Left renal pelvis (tissue), 4 donors: ENCODE measurements around the gene HS6ST3. TPM values are rescaled to one million over a fixed set of nuclear protein-coding genes. Genes with fewer than 3 reads are reported as not detected.

Source experiments
- DNase-seq, 4 donors: peaks; one replicate each; pipeline ENCODE4 v3.0.0-alpha.2; 2013; ENCODE audit warnings: low read depth in 4 of 4, low spot score in 3 of 4
- polyA plus RNA-seq, 4 donors: library from polyadenylated mRNA; unstranded; fragments of 120-200 nt; gene quantifications; one replicate each; pipeline ENCODE4 v1.2.1, GENCODE V29; 2013; ENCODE audit not compliant: insufficient read length in 4 of 4

HS6ST3 gene
- polyA plus RNA-seq, 4 donors, result 2.6 to 5.4 (median 4.3) TPM

- no peak for DNase-seq
Observed at GRCh38 chr13:96198038-96198437, 108.1 kb downstream of the HS6ST3 start.

GRCh38 chr13:96199315-96199714 is 109.4 kb downstream of the HS6ST3 start:
- no peak for DNase-seq

- DNase-seq, result no peak
Observed at GRCh38 chr13:96200810-96201209, 110.9 kb downstream of the HS6ST3 start.

GRCh38 chr13:96202315-96202714 is 112.4 kb downstream of the HS6ST3 start:
- DNase-seq, result no peak

GRCh38 chr13:96203471-96203870 is 113.6 kb downstream of the HS6ST3 start:
- no peak for DNase-seq

DNA sequence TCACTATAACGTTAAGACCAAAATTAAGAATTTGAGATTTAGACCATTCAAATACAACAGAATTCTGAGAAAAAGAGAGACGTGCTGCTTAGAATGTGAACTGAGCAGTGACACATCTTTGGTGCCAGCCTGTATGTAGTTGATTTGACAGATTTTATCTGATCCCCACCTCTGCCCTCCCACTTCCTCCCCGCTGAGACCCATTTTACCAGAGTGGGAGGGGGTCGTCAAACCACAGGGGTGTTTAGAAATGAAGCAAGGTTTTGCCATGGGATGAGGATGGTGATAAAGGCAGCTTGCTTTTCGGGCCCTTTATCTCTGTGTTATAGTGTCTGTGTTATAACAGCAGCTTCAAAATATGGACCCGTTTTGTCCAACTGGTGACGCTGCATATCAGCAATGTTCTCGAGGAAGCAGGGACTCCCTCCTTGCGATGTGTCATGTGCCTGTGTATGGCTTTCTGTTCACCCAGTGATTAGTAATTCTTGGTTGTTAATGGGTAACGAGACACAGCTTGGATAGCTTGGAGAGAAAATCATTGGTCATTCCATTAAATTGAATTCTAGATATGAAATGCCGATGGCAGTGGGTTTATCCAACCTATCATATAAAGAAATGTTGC is 125.0 kb downstream of the HS6ST3 start:
- no peak for DNase-seq

DNA sequence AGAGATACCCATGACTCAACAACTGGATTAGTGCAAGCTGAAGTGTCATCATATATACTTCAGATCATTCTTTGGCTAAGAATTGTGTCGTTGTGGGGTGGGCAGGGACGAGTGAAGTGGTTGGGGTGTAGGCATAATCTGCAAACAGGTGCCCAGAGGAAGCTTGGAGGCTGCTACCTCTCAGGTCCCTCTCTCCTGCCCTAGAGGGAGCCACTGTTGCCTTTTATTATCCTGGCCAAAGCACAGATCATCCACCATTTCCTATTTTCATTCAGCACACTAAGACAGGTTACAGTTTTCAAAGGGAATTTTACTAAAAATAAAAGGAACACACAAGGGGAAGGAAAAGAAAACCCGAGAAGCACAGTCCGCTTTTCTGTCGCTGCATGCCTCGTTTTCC is 126.6 kb downstream of the HS6ST3 start:
- DNase-seq, result no peak

GRCh38 chr13:96218475-96218874 is 128.6 kb downstream of the HS6ST3 start:
- no peak for DNase-seq

GRCh38 chr13:96221471-96221870 is 131.6 kb downstream of the HS6ST3 start:
- DNase-seq, result no peak

DNA sequence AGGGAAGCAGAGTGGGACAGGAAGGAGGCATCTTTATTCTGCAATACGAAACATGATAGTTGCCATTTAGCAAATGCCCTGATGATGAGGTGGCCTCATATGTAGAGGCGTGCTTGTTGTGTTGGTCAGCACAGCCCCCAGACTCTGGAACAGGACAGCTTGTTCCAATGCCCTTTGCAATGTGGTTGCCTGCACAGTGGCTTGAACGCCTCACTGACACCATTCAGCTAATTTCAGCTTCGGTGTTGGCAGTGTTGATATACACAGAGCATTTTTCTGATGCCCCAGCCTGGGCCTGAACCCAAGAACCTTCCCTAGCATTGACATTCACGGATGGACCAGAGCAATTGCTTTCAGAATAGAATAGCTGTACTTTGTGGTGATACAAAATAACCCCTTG is 133.3 kb downstream of the HS6ST3 start:
- DNase-seq, result no peak

DNA sequence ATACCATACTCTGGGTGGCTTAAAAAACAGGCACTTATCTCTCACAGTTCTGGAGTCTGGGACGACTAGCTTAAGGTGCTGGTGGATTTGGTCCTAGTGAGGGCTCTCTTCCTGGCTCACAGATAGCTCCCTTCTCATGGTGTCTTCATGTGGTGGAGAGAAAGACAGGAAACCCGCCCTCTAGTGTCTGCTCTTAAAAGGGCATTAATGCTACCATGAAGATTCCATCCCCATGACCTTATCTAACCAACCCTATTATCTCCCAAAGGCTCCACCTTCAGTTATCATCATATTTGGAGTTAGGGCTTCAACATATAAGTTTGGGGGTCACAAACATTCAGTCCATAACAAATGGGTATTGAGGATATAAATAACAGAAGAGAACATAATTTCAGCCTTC is 139.4 kb downstream of the HS6ST3 start:
- no peak for DNase-seq

- DNase-seq, result no peak
Observed at GRCh38 chr13:96238241-96238640, 148.3 kb downstream of the HS6ST3 start.

GRCh38 chr13:96238861-96239260 is 149.0 kb downstream of the HS6ST3 start:
- DNase-seq, result no peak

DNA sequence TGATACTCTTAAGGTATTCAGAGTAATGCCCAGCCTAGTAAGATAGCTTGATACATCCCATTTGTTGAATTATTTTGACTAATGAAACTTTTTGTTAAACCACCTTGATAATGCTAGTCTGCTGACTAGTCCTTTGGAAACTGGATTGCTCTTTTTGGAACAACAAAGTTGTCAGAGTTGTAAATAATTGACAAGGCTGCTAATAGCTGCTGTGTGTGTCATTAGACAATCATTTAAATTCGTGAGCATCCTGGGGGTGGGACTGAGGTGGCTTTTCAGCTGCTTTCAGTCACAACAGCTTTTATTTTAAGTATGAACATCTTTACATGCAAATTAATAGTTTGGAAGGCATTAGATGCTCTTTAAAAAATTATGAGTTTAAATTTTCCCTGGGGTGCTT is 153.5 kb downstream of the HS6ST3 start:
- no peak for DNase-seq

GRCh38 chr13:96248103-96248502 is 158.2 kb downstream of the HS6ST3 start:
- no peak for DNase-seq

- no peak for DNase-seq
Observed at GRCh38 chr13:96248996-96249395, 159.1 kb downstream of the HS6ST3 start.

DNA sequence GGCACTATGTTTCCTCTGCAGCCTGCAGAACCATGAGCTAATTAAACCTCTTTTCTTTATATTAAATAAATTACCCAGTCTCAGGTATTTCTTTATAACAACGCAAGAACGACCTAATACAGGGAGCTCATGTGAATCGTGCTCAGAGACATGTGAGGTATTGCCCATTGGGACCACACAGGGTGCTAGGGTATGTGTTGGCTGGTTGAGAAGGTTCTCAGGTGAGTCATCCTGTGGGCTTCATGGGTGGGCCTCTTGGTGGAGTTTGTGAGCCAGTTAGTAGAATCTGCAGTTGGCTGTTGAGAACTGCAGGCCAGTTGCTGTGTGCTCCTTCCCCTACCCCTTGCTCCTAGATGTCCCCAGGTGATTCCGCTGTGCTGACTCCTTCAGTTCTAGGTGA is 163.0 kb downstream of the HS6ST3 start:
- no peak for DNase-seq

DNA sequence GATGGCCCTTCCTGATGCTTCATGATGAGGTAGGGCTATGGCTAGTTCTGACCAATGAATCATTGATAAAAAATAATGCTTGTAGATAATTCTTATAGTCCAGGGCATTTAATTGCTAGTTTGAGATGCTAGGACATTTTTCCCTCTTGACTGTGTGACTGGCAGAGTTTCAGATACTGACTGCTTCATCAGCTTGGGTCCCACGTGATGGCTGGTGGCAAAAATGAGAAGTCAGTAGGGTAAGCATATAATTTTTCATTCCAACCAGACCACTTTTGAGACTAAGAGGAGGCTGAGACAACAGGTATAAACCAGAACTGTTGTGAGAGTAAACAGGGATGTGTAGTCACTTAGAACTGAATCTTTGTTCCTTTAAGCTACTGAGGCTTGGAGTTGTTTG is 183.3 kb downstream of the HS6ST3 start:
- DNase-seq, result no peak

GRCh38 chr13:96274046-96274445 is 184.1 kb downstream of the HS6ST3 start:
- no peak for DNase-seq

DNA sequence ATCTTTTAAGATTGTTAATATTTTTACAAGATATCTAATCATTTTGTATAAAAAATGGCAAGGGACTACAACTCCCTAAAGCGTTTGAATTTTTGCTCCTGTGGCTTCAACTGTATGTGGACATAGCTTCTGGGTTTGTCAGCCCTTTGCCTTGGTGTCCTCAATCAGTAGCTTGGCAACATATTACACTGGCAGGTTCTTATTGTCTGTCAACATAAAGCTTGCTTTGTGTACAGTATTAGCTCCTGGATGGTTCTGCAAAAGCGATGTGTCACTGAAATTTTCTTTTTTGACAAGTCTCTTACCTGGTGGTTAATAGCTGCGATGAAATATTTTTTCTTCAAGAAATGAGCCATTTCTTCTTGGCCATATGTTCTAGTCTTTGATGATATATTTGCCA is 190.0 kb downstream of the HS6ST3 start:
- no peak for DNase-seq

DNA sequence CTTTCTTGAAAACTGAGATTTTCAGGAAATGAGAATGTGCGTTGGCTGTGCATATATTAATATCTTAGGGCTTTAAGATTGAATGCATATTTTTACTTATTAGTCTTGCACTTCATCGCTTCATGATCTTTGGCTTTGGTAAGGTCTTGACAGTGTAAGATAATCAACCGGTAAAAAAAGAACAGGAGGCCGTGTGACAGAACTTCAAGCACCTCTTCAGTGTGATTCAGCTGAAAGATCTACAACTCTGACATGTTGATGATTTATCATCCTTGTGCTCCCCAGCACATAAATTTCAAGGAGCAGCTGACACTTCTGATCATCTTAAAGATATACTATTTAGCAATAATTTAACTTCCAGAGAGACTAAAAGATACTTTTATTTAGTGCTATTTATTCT is 195.1 kb downstream of the HS6ST3 start:
- DNase-seq, result no peak

DNA sequence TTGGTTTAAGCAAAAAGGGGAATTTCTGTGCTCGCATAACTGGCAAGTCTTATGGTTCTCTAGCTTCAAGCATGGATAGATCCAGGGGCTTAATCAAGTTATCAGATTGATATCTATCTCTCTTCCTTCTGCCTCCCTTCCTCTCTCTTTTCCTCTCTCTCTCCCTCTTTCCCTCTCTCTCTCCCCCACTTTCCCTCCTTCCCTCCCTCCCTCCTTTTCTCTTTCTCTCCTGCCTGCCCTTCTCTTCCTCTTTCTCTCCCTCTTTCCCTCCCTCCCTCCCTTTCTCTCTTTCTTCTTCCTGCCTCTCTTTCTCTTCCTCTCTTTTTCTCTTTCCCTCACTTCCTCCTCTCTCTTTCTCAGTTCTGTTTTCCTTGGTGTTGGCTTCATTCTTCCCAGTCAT is 195.8 kb downstream of the HS6ST3 start:
- DNase-seq, result no peak
